ENCODE data around the gene ACSS2. TPM values are rescaled to one million over a fixed set of nuclear protein-coding genes. Genes with fewer than 3 reads are reported as not detected.
A peak's percentile ranks its signal among the peaks of the same experiment; 100 is the strongest.

ACSS2 gene
- total RNA-seq, 1 donor from 2014 or later, result 18.7 TPM

DNA sequence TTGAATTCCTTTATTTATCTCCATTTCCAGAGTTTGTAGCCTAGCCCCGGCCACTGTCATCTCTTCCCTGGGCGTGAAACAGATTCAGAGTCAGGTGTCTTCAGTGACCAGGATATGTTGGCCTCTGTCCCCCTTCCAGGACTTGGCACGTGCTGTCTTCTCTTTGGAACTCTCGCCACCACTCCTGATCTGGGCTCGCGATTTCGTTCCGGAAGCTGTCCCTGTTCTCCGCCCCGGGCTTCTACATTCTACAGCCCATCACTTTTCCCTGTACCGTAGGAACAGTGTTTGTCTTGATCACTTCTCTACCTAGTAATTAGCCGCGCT lies 78.5 kb downstream of the ACSS2 start:
- peak overlapping the region; percentile 77 for H3K4me3 ChIP-seq (ENCODE audit: insufficient read depth, low read depth, low read length)
- H3K27ac Mint-ChIP-seq (ENCODE audit: unreplicated experiment), result peak overlapping the region; percentile 98
- peak overlapping the region; percentile 97 for H3K4me3 Mint-ChIP-seq (ENCODE audit: unreplicated experiment)
- peak; percentile 29 for DNase-seq (ENCODE audit: low read depth)
- peak overlapping the region; percentile 94 for H3K4me2 ChIP-seq (ENCODE audit: low read length)
- peaks cover 16% of the 10 kb centered on the region for H3K4me1 Mint-ChIP-seq (ENCODE audit: low read depth, unreplicated experiment)
- peaks cover 17% of the 10 kb centered on the region for H3K4me1 ChIP-seq (ENCODE audit: insufficient read depth, low read length)
- peaks cover 11% of the 10 kb centered on the region for H3K79me2 ChIP-seq (ENCODE audit: insufficient read depth, low read length)
- peaks cover 16% of the 10 kb centered on the region for H3K9me3 Mint-ChIP-seq (ENCODE audit: unreplicated experiment)
- no peak for TF ChIP-seq EZH2 (IDR thresholded peaks at IDR 0.05; ENCODE audit: insufficient read depth, low read length)
- TF ChIP-seq, protein P1, sequence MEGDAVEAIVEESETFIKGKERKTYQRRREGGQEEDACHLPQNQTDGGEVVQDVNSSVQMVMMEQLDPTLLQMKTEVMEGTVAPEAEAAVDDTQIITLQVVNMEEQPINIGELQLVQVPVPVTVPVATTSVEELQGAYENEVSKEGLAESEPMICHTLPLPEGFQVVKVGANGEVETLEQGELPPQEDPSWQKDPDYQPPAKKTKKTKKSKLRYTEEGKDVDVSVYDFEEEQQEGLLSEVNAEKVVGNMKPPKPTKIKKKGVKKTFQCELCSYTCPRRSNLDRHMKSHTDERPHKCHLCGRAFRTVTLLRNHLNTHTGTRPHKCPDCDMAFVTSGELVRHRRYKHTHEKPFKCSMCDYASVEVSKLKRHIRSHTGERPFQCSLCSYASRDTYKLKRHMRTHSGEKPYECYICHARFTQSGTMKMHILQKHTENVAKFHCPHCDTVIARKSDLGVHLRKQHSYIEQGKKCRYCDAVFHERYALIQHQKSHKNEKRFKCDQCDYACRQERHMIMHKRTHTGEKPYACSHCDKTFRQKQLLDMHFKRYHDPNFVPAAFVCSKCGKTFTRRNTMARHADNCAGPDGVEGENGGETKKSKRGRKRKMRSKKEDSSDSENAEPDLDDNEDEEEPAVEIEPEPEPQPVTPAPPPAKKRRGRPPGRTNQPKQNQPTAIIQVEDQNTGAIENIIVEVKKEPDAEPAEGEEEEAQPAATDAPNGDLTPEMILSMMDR (IDR thresholded peaks at IDR 0.05; ENCODE audit: insufficient read depth, low read depth, low read length), result no peak
- no peaks in the 10 kb centered on the region for H3K27me3 ChIP-seq (ENCODE audit: insufficient read depth, low read length)
- H3K36me3 ChIP-seq (ENCODE audit: insufficient read depth, low read length), result peaks cover 3% of the 10 kb centered on the region
- H3K27me3 Mint-ChIP-seq (ENCODE audit: low read depth, unreplicated experiment), result peaks cover 7% of the 10 kb centered on the region
- no peaks in the 10 kb centered on the region for H3K9me3 ChIP-seq (ENCODE audit: insufficient read depth, low read depth, low read length)
- peak overlapping the region; percentile 76 for H2AFZ ChIP-seq (ENCODE audit: low read depth, low read length)
- peak overlapping the region; percentile 90 for H3K9ac ChIP-seq (ENCODE audit: low read length)
- H3K27ac ChIP-seq (ENCODE audit: low read depth, low read length), result peak overlapping the region; percentile 88
- H4K20me1 ChIP-seq (ENCODE audit: insufficient read depth, low read length), result no peaks in the 10 kb centered on the region
- H3K36me3 Mint-ChIP-seq (ENCODE audit: low read depth, unreplicated experiment), result peaks cover 8% of the 10 kb centered on the region
- no peak for FAIRE-seq

DNA sequence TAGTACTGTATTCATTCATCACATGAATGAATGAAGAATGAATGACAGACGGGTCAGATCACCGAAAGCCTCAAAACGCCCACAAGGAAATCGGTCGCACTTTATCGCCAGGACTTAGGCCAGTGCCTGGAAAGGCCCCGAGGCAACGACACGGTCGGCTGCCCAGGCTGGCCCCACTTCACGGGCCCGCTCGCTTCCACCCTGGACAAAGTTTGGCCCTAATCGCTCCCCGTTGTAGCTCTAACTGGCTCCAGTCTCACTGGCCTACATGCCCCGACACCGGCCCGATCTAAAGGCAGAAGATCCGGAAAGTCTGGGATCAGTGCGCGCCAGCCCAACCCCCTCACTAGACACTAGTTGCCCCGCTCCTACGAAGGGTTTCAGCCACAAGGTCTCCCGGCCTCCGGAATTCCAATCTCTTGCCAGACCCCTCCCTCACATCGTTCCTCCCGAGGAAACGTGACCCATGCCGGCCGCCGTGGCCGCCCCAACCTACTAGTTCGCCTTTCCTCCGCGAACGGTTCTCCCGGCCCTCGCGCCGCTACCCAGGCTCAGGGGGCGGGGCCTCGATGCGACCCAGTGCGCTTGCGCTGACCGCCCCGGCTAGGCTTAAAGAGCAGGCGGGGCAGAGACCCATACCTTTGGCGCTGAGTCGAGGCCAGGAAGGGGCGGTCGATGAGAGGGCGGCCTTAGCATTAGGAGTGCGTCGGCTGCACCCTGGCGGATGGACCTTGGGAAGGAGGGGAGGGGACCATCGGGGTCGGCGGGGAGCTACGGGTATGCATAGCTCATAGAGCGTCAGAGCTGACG lies 79.0 kb downstream of the ACSS2 start, which contains the start of the genes GSS and MYH7B:
Gene GSS, minus strand, starts transcription at position 576 of the 810 bp plus-strand sequence. CDS start 3,954 bp downstream, outside the sequence.
Gene MYH7B, plus strand, starts transcription at position 638 of the 810 bp plus-strand sequence. CDS start 22,138 bp downstream, outside the sequence.
- peak within 1 kb of the TSS; percentile 76 for H2AFZ ChIP-seq (ENCODE audit: low read depth, low read length)
- H3K4me1 ChIP-seq (ENCODE audit: insufficient read depth, low read length), result peaks cover 17% of the 10 kb centered on the region
- H3K4me3 Mint-ChIP-seq (ENCODE audit: unreplicated experiment), result peak within 1 kb of the TSS; percentile 97
- no peak for TF ChIP-seq EZH2 (IDR thresholded peaks at IDR 0.05; ENCODE audit: insufficient read depth, low read length)
- TF ChIP-seq, protein P1 (IDR thresholded peaks at IDR 0.05; ENCODE audit: insufficient read depth, low read depth, low read length), result no peak
- no peaks in the 10 kb centered on the region for H4K20me1 ChIP-seq (ENCODE audit: insufficient read depth, low read length)
- peaks cover 16% of the 10 kb centered on the region for H3K9me3 Mint-ChIP-seq (ENCODE audit: unreplicated experiment)
- peak; percentile 88 for DNase-seq (ENCODE audit: low read depth)
- peak within 1 kb of the TSS; percentile 90 for H3K9ac ChIP-seq (ENCODE audit: low read length)
- H3K4me3 ChIP-seq (ENCODE audit: insufficient read depth, low read depth, low read length), result peak within 1 kb of the TSS; percentile 77
- peaks cover 7% of the 10 kb centered on the region for H3K27me3 Mint-ChIP-seq (ENCODE audit: low read depth, unreplicated experiment)
- no peaks in the 10 kb centered on the region for H3K27me3 ChIP-seq (ENCODE audit: insufficient read depth, low read length)
- H3K36me3 ChIP-seq (ENCODE audit: insufficient read depth, low read length), result no peaks in the 10 kb centered on the region
- H3K36me3 Mint-ChIP-seq (ENCODE audit: low read depth, unreplicated experiment), result peaks cover 9% of the 10 kb centered on the region
- no peak for FAIRE-seq
- peak within 1 kb of the TSS; percentile 98 for H3K27ac Mint-ChIP-seq (ENCODE audit: unreplicated experiment)
- H3K27ac ChIP-seq (ENCODE audit: low read depth, low read length), result peak within 1 kb of the TSS; percentile 88
- H3K4me2 ChIP-seq (ENCODE audit: low read length), result peak within 1 kb of the TSS; percentile 94
- peaks cover 11% of the 10 kb centered on the region for H3K79me2 ChIP-seq (ENCODE audit: insufficient read depth, low read length)
- H3K4me1 Mint-ChIP-seq (ENCODE audit: low read depth, unreplicated experiment), result peaks cover 15% of the 10 kb centered on the region
- no peaks in the 10 kb centered on the region for H3K9me3 ChIP-seq (ENCODE audit: insufficient read depth, low read depth, low read length)
